Gastroesophageal sphincter (tissue), 3 donors: ENCODE measurements around the gene CDH22.

Source experiments
- POLR2A ChIP-seq, 2 donors: fragments of 450-650 bp; IDR thresholded peaks; one replicate each; pipeline ENCODE4 v1.6.1; 2017; ENCODE audit warnings: antibody characterized with exemption in 2 of 2, mild to moderate bottlenecking in 2 of 2, moderate library complexity in 1 of 2
- POLR2AphosphoS5 ChIP-seq: sonication (generic); formaldehyde crosslinking; IDR thresholded peaks from one replicate; pipeline ENCODE4 v1.6.1; 2017; ENCODE audit warnings: antibody characterized with exemption
- TF ChIP-seq, protein P1 (sequence below), 4 experiments: fragments of 200-600 bp in 2 of 4; fragments of 450-650 bp in 2 of 4; sonication (generic) in 1 of 4; IDR thresholded peaks; one replicate each; pipeline ENCODE4 v1.5.1; 2017 to 2019; ENCODE audit warnings: antibody characterized with exemption in 4 of 4, mild to moderate bottlenecking in 2 of 4, moderate library complexity in 2 of 4

DNA sequence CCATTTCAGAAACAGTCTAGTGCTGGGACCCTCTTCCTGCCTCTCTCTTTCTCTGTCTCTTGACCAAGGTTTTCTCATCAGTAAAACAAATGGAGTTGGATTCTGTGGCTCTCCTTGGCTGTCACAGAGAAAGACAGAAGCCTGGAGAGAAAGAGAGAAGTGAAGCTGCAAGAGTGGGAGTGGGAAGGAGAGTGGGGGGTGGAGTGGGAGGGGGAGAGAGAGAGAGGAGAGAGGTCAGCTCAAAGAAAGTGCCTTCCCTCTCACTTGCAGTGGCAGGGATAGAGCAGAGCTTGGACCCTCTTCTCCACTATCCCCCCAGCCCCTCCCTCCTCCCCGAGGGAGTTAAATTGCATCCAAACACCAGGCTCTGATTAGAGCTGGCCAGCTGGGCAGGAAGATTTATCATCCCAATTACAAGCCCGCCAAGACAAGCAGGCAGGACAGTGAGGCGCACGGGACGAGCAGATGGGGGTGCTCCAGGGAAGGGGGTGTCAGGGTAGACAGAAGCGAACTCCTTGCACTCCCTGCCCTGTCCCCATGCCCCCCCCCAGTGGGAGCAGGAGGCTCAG, 115.8 kb downstream of the CDH22 start:
- TF ChIP-seq, protein P1, sequence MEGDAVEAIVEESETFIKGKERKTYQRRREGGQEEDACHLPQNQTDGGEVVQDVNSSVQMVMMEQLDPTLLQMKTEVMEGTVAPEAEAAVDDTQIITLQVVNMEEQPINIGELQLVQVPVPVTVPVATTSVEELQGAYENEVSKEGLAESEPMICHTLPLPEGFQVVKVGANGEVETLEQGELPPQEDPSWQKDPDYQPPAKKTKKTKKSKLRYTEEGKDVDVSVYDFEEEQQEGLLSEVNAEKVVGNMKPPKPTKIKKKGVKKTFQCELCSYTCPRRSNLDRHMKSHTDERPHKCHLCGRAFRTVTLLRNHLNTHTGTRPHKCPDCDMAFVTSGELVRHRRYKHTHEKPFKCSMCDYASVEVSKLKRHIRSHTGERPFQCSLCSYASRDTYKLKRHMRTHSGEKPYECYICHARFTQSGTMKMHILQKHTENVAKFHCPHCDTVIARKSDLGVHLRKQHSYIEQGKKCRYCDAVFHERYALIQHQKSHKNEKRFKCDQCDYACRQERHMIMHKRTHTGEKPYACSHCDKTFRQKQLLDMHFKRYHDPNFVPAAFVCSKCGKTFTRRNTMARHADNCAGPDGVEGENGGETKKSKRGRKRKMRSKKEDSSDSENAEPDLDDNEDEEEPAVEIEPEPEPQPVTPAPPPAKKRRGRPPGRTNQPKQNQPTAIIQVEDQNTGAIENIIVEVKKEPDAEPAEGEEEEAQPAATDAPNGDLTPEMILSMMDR (IDR thresholded peaks at IDR 0.05) = no peak
- TF ChIP-seq POLR2A (IDR thresholded peaks at IDR 0.05) (no peak), POLR2AphosphoS5 (no peak)
